Activated B cell treated with CpG ODN at 0.5 μM for 24 hours (primary cell): ENCODE data around the gene ZNF629. TPM values are rescaled to one million over a fixed set of nuclear protein-coding genes. Genes with fewer than 3 reads are reported as not detected.

Experiments
- ATAC-seq: fragments of 200-7000 bp; cut with Tn5 transposase; one replicate; pipeline ENCODE4 v1.10.0; 2021; ENCODE audit warnings: low read depth, mild to moderate bottlenecking, moderate library complexity
- CTCF ChIA-PET: fragments of 350-600 bp; sonication (Branson Sonifier 250); formaldehyde crosslinking; loops from one replicate; lab custom pipeline; 2021; ENCODE audit warnings: antibody characterized with exemption; lab: Charles Lee
- POLR2A ChIA-PET: fragments of 350-600 bp; sonication (Branson Sonifier 250); formaldehyde crosslinking; loops from one replicate; lab custom pipeline; 2021; ENCODE audit warnings: antibody characterized with exemption; lab: Charles Lee
- DNase-seq: peaks from one replicate; pipeline ENCODE4 v3.0.0; 2022
- H3K27ac Mint-ChIP-seq: one replicate; pipeline ENCODE4 v1.8.0; 2020; ENCODE audit warnings: mixed read lengths
- H3K27me3 Mint-ChIP-seq: one replicate; pipeline ENCODE4 v1.8.0; 2021; ENCODE audit warnings: mixed read lengths
- H3K36me3 Mint-ChIP-seq: one replicate; pipeline ENCODE4 v1.8.0; 2021; ENCODE audit warnings: low read depth, mixed read lengths
- H3K4me1 Mint-ChIP-seq: one replicate; pipeline ENCODE4 v1.8.0; 2021; ENCODE audit warnings: mixed read lengths
- H3K4me3 Mint-ChIP-seq: one replicate; pipeline ENCODE4 v1.8.0; 2020; ENCODE audit warnings: mild to moderate bottlenecking, mixed read lengths
- H3K9me3 Mint-ChIP-seq: one replicate; pipeline ENCODE4 v1.8.0; 2020; ENCODE audit warnings: mixed read lengths
- intact Hi-C: fragments of 100-400 bp; cut with micrococcal nuclease; formaldehyde crosslinking; loops from one replicate; pipeline ENCODE4 v1.15.1; 2024
- total RNA-seq: library from RNA; stranded (reverse); gene quantifications from 2 replicates; pipeline ENCODE4 v1.2.3, GENCODE V29; 2022
- TF ChIP-seq, protein P1 (sequence below): fragments of 200-600 bp; IDR thresholded peaks from one replicate; pipeline ENCODE4 v1.8.0; 2022; ENCODE audit warnings: antibody characterized with exemption, mild to moderate bottlenecking

The ZNF629 gene
- total RNA-seq, 1 donor from 2014 or later = 9.1 TPM

DNA sequence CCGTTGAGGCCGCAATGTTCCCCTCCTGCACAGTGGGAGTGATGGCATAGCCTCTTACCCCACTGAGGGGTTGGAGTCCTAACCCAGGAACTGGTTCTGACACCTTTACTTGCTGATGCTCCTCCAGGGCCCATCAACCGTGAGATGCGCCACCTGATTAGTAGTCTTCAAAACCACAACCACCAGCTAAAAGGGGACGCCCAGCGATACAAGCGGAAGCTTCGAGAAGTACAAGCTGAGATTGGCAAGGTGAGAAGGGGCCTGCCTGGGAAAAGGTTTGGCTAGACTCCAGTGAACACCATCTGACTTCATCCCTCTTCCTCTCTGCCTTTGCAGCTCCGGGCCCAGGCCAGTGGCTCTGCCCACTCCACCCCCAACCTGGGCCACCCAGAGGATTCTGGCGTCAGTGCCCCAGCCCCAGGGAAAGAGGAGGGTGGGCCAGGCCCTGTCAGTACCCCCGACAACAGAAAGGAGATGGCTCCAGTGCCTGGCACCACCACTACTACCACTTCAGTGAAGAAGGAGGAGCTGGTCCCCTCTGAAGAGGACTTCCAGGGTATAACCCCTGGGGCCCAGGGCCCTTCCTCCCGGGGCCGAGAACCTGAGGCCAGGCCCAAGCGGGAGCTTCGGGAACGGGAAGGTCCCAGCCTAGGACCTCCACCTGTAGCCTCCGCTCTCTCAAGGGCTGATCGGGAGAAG, 19.1 kb downstream of the ZNF629 start:
- H3K9me3 Mint-ChIP-seq = no peaks in the 10 kb centered on the region
- DNase-seq (no peak), ATAC-seq (peak; percentile 80)
- no peaks in the 10 kb centered on the region for H3K27me3 Mint-ChIP-seq
- intact Hi-C loops = no loop called here
- ChIA-PET POLR2A (interaction anchor here (0.7 to 1.5 kb wide), 2 partner anchors 20 to 38 kb away, joined by 3 to 4 read pairs; partner anchors contain the start of gene PHKG2), CTCF (no interaction called here)
- TF ChIP-seq, protein P1, sequence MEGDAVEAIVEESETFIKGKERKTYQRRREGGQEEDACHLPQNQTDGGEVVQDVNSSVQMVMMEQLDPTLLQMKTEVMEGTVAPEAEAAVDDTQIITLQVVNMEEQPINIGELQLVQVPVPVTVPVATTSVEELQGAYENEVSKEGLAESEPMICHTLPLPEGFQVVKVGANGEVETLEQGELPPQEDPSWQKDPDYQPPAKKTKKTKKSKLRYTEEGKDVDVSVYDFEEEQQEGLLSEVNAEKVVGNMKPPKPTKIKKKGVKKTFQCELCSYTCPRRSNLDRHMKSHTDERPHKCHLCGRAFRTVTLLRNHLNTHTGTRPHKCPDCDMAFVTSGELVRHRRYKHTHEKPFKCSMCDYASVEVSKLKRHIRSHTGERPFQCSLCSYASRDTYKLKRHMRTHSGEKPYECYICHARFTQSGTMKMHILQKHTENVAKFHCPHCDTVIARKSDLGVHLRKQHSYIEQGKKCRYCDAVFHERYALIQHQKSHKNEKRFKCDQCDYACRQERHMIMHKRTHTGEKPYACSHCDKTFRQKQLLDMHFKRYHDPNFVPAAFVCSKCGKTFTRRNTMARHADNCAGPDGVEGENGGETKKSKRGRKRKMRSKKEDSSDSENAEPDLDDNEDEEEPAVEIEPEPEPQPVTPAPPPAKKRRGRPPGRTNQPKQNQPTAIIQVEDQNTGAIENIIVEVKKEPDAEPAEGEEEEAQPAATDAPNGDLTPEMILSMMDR = no peak
- peaks cover 94% of the 10 kb centered on the region for H3K36me3 Mint-ChIP-seq
- peak overlapping the region; percentile 56 for H3K27ac Mint-ChIP-seq
- H3K4me1 Mint-ChIP-seq = peaks cover 36% of the 10 kb centered on the region
- no peak overlapping the region for H3K4me3 Mint-ChIP-seq

DNA sequence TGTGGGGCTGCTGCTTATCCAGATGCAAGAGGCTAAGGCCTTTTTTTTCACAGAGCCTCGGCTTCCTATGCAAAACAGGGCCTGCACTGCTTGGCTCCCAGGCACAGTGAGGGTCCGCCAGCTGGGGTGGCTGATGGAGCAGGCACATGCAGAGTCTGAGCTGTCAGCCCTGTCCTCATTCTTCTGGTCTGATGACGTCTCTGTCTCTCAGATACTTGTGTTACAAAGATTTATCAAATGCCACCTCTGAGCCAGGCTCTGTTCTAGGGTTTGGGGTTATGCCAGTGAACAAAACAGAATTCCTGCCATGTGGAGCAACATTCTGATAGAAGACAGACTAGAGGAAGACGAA, 20.1 kb downstream of the ZNF629 start:
- H3K4me3 Mint-ChIP-seq = no peak overlapping the region
- no peaks in the 10 kb centered on the region for H3K9me3 Mint-ChIP-seq
- peaks cover 41% of the 10 kb centered on the region for H3K4me1 Mint-ChIP-seq
- H3K27me3 Mint-ChIP-seq = no peaks in the 10 kb centered on the region
- POLR2A ChIA-PET = interaction anchor here (0.8 to 1.5 kb wide), 2 partner anchors 19 to 39 kb away, joined by 3 to 4 read pairs; no protein-coding TSS in a partner anchor
- TF ChIP-seq, protein P1 = no peak
- H3K36me3 Mint-ChIP-seq = peaks cover 93% of the 10 kb centered on the region
- H3K27ac Mint-ChIP-seq = no peak overlapping the region
- DNase-seq (no peak), ATAC-seq (no peak)
- intact Hi-C loops = no loop called here
- CTCF ChIA-PET = no interaction called here

DNA sequence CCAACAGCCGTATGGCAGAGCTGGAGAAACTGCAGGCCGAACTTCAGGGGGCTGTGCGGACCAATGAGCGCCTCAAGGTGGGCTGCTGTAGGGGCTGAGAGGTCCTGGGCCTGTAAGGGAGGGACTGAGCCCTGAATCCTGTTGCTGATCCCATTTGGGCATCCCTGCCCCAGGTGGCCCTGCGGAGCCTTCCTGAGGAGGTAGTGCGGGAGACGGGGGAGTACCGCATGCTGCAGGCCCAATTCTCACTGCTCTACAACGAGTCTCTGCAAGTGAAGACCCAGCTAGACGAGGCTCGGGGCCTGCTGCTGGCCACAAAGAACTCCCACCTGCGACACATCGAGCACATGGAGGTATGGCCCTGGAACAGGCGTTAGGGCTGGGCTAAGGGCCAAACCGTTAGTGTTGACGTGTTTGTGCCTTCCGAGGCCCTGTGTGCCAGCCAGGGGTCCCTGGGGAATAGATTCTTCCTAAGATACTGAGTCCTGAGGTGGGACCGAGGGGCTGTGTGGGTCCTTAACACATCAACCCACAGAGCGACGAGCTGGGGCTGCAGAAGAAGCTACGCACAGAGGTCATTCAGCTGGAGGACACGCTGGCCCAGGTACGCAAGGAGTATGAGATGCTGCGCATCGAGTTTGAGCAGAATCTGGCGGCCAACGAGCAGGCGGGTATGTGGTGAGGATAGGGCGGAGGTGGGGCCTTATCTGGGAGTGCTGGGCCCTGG, 20.6 kb downstream of the ZNF629 start:
- no peak overlapping the region for H3K27ac Mint-ChIP-seq
- CTCF ChIA-PET = no interaction called here
- DNase-seq (no peak), ATAC-seq (no peak)
- intact Hi-C loops = no loop called here
- peaks cover 91% of the 10 kb centered on the region for H3K36me3 Mint-ChIP-seq
- H3K9me3 Mint-ChIP-seq = no peaks in the 10 kb centered on the region
- TF ChIP-seq, protein P1 = no peak
- POLR2A ChIA-PET = interaction anchor here (0.6 to 0.8 kb wide), 2 partner anchors 19 to 41 kb away, joined by 3 to 4 read pairs; no protein-coding TSS in a partner anchor
- no peak overlapping the region for H3K4me3 Mint-ChIP-seq
- no peaks in the 10 kb centered on the region for H3K27me3 Mint-ChIP-seq
- peaks cover 41% of the 10 kb centered on the region for H3K4me1 Mint-ChIP-seq

DNA sequence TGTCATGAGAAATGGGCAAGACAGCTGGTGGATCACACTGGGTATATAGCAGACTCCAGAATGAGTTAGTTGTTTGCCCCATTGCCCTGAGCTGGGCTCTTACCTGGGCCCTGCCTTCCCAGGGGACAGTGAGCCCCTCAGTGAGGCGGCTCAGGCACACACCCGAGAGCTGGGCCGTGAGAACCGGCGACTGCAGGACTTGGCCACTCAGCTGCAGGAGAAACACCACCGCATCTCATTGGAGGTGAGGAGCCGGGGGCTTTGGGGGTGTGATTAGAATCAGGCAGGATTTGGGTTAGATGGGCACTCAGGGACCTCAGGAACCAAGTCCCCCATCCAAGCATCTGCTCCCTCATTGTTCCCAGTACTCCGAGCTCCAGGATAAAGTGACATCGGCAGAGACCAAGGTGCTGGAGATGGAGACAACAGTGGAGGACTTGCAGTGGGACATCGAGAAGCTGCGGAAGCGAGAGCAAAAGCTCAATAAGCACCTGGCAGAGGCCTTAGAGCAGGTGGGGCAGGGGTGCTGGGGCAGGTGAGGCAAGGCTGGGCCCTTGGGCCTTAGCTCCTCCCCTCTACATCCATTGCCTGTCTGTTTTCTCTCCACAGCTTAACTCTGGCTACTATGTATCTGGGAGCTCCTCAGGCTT, 22.1 kb downstream of the ZNF629 start:
- TF ChIP-seq, protein P1 = no peak
- H3K4me1 Mint-ChIP-seq = peaks cover 52% of the 10 kb centered on the region
- H3K9me3 Mint-ChIP-seq = no peaks in the 10 kb centered on the region
- no peak for ATAC-seq
- CTCF ChIA-PET = no interaction called here
- DNase-seq = no peak
- POLR2A ChIA-PET = interaction anchor here (0.7 to 2.4 kb wide), 2 partner anchors 17 to 49 kb away, joined by 3 to 10 read pairs; partner anchors contain the start of gene PHKG2
- peaks cover 82% of the 10 kb centered on the region for H3K36me3 Mint-ChIP-seq
- no peaks in the 10 kb centered on the region for H3K27me3 Mint-ChIP-seq
- H3K4me3 Mint-ChIP-seq = no peak overlapping the region
- intact Hi-C loops = loop anchor here (5.0 kb wide), 1 partner anchor 127 kb away; the partner anchor contains the start of gene BCL7C
- H3K27ac Mint-ChIP-seq = no peak overlapping the region
